COR-L47 (cell line): ENCODE results near the gene COPS2.
"Not testable (repeated sequence)": the region's sequence is repeated elsewhere in the genome, so short reads cannot be mapped to it uniquely, and the experiment has no call there.

Source experiments
- DNase-seq: peaks from one replicate; lab custom pipeline; 2025; lab: John Stamatoyannopoulos, UW

COPS2 gene

GRCh38 chr15:49103002-49103401 lies 52.4 kb downstream of the COPS2 start:
- DNase-seq, result no peak

DNA sequence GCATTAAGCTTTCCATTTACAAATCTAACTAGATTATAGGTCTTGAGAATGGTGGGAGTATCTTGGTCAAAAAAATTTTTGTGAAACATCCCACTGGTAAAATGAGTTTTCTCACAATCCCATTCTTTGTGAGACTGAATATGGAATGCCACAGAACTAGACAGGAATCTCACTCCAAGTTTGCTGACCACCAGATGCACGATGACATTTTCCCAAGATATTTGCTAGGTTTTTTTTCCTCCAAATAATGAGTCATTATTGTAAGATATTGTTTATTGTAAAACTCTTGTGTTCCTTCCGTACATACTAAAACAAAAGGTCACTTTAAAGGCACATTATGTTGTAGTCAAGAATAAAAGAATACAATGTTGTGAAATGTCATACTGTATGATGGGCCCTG lies 53.9 kb downstream of the COPS2 start:
- no peak for DNase-seq

DNA sequence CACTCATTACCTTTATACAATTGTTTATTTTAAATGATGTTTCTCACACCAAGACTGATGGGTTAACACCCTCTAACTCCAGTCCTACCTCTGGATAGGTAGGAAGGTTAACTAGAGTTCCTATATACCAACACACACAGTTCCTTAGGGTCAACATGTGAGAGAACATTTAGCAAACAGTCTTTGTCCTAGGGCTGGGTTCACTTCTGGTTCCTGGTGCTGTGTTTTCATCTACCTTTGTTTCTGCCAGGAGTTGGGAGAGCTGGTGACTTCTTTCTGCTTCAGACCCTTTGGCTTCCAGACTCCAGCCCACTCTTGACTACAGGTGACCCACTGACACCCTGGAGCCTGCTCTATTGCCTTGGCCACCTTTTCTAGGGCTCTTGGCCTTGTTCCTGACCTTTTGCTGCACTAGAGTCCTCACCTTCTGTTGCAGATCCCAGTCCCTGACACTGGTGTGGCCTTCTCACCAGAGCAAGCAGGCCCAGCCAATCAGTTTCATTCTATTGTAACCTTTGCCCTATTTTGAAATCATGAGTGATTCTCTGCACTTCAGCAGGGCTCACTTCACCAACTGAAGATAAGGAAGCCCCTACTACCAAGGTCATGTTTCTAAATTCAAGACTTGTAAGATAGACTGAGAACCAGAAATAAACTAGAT lies 59.2 kb downstream of the COPS2 start:
- no peak for DNase-seq

- no peak for DNase-seq
These were observed 60.5 kb downstream of the COPS2 start for GRCh38 chr15:49094923-49095322.

DNA sequence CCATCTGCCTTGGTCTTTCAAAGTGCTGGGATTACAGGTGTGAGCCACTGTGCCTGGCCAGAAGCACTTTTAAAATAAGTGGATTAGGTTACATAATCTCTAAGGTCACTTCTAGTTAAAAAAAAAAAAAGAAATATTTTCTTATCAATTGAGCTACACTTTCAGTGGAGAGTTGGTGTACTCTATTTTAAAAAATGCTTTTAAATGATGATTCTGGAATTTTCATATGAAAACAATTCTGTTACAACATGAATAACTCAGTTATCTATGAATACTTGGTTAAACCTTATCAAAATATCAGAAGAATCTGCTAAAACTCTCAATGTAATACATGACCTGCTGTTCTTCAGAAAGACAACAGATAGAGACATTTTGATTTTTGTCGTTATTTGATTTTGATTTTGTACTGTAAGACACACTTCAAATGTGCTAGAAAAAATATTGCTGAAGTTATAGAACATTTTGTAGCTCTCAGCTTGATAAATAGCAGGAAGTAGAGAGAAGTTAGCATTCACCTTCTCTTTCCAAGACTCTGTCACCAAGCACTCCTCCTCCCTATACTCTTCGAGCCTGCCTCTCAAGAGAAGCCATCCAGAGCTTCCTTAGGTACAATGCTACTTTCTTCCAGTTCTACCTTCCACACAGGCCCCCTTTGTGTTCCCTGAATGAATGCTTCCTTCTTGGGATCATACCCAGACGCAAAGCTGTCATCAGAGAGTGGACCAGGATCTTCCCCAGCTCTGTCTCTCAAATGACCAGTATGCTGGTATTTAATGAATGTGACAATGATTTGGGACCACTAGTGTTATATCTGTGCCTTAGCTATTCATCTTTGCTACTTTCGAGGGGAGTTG lies 61.9 kb downstream of the COPS2 start:
- no peak for DNase-seq

DNA sequence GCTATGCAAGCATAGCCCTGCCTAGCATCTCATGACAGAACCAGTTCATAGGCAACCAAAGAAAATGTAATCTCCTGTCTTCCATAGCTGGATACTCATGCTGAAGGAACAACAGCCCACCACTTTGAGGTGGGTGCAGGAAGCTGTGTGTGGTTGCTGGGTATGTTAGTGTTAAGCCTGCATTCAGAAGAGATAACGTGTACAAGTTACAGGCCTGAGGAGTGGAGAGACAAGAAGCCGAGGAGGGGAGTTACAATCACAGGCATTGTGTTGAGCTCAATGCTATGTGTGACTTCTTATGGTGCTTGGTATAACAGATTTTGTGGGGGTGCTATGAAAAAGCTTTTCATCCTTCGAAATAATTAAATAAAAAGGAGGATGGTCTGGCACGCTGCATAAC lies 66.4 kb downstream of the COPS2 start:
- no peak for DNase-seq

DNA sequence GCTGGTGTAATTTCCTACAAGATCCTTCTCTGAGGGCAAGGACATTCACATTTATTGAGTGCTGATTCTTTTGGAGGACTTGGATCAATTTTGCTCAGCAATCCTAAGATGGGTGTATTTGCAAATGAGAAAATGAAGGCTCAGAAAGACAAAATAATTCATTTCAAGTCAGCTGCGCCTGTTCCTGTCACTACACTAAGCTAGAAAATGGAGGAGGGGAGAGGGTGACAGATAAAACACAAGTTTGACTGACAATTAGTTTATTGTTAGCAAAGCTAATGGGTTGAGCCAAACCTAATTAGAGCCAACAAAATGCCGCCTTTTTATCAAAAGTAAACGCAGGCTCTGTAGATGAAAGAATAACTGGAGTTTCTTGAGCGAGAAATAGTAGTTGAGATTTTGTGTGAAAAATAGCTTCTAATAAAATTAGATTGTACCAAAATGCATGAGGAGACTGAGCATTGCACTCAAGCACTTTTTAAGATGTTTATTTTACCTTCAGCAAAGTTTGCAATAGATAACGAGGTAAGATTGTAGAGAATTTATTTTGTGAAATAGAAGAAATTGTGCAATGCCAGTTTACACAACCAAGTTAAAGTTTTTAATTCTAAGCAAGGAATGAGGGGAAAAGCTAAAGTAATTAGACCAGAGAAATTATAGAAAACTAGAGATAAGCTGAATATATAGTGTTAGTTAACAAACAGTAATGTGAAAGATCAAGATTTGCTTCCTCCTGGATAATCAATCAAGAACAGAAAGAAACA lies 69.5 kb downstream of the COPS2 start:
- no peak for DNase-seq

GRCh38 chr15:49084285-49084570 lies 71.2 kb downstream of the COPS2 start:
- DNase-seq, result no peak

GRCh38 chr15:49083401-49084284 lies 71.8 kb downstream of the COPS2 start:
- no peak for DNase-seq

DNA sequence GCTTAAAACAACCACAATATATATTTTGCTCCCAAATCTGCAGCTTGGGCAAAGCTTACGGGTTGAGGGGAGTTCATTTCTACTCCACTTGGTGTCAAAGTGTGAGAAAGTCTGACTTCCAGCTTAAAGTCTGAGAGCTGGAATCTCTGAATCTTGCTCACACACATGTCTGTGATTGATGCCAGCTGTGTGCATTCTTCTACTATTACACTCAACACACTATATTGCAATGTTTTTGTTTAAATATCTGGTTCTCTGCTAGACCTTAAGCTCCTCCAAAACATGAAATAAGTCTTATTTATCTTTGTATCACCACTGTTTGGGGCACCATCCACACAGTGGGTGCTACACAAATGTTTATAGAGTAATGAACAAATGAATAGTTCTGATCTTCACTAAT lies 72.4 kb downstream of the COPS2 start:
- DNase-seq, result no peak

- no peak for DNase-seq
These were observed 75.9 kb downstream of the COPS2 start for GRCh38 chr15:49079340-49080039.

DNA sequence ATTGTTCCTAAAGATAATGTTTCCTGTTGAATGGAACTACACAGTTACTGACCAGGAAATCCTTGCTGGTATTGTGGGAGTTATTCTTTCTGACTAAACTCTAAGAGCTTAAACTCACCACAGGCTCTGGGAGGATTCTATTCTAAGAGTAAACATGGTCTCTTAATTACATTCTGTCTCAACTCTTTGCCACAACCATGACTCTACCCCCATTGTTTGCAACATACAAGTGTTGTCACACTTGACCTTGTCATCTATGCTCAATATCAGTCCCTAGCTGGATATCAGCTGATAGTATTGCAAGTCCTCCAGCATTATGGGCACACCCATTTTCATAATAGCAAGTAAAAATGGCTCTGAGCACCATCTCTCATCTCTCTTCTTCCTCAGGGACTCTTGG lies 79.5 kb downstream of the COPS2 start:
- no peak for DNase-seq

DNA sequence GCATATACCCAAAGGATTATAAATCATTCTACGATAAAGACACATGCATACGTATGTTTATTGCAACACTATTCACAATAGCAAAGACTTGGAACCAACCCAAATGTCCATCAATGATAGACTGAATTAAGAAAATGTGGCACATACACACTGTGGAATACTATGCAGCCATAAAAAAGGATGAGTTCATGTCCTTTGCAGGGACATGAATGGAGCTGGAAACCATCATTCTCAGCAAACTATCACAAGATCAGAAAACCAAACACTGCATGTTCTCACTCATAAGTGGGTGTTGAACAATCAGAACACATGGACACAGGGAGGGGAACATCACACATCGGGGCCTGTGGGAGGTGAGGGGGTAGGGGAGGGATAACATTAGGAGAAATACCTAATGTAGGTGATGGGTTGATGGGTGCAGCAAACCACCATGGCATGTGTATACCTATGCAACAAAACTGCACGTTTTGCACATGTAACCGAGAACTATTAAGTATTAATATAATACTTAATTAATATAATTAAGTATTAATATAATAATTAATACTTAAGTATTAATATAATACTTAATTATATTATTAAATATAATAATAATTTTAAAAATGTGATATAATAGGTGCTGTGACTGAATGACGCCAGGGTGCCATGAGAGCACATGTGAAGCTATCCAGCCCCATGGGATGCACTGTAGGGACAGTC lies 80.7 kb downstream of the COPS2 start:
- DNase-seq, result not testable (repeated sequence)
